ENCODE measurements around the gene VIL1. TPM values are rescaled to one million over a fixed set of nuclear protein-coding genes. Genes with fewer than 3 reads are reported as not detected.
A peak's percentile ranks its signal among the peaks of the same experiment; 100 is the strongest.

VIL1 gene
- total and polyA plus RNA-seq, 2 of the 13 experiments (the other 11 are each of a cell fraction or from before 2014, with no cell fraction given), result 287 to 301 TPM

DNA sequence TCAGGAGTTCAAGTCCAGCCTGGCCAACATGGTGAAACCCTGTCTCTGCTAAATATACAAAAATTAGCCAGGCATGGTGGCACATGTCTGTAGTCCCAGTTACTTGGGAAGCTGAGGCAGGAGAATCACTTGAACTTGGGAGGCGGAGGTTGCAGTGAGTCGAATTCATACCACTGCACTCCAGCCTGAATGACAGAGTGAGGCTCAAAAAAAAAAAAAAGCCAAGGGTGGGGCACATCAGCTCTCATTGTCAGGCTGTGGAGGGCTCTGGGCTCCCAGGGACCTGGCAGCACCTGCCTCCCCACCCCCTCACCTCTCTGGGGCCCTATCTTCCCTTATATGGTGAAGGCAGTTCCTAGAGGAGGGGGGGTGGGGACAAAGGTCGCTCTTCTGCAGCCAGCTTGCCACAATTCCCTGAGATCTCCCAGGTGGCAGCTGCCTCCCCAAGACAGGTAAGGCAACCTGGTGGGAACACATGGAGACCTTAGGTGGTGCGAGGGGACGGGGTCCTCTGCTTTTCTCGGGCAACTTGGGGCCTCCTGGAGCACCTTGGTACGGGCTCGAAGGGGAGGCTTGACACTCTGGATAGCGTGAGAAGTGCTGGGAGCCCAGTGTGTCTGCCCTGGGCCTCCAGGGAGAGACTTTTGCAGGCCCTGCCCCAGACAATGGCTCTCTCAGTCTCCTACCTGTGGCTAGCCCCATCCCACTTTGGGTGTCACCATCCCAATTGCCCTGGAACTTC, at the start of gene VIL1 (continued):
- TF ChIP-seq, protein P1, sequence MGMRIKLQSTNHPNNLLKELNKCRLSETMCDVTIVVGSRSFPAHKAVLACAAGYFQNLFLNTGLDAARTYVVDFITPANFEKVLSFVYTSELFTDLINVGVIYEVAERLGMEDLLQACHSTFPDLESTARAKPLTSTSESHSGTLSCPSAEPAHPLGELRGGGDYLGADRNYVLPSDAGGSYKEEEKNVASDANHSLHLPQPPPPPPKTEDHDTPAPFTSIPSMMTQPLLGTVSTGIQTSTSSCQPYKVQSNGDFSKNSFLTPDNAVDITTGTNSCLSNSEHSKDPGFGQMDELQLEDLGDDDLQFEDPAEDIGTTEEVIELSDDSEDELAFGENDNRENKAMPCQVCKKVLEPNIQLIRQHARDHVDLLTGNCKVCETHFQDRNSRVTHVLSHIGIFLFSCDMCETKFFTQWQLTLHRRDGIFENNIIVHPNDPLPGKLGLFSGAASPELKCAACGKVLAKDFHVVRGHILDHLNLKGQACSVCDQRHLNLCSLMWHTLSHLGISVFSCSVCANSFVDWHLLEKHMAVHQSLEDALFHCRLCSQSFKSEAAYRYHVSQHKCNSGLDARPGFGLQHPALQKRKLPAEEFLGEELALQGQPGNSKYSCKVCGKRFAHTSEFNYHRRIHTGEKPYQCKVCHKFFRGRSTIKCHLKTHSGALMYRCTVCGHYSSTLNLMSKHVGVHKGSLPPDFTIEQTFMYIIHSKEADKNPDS (CRISPR knock-in tag; IDR thresholded peaks at IDR 0.05), result 0 out of 2 replicates have a peak, but pooled peaks have one; percentile 6
- no peak for TF ChIP-seq KLF9 (CRISPR knock-in tag; IDR thresholded peaks at IDR 0.05; ENCODE audit: low read depth)
- TF ChIP-seq RFXAP (CRISPR knock-in tag; IDR thresholded peaks at IDR 0.05; ENCODE audit: borderline replicate concordance), result peak; percentile 54; the same call in 1 of the 2 replicates
- TF ChIP-seq CREBL2 (CRISPR knock-in tag; IDR thresholded peaks at IDR 0.05; ENCODE audit: borderline replicate concordance), result no peak
- TF ChIP-seq SMARCE1 (IDR thresholded peaks at IDR 0.05; ENCODE audit: borderline replicate concordance), result no peak
- TF ChIP-seq, protein P2, sequence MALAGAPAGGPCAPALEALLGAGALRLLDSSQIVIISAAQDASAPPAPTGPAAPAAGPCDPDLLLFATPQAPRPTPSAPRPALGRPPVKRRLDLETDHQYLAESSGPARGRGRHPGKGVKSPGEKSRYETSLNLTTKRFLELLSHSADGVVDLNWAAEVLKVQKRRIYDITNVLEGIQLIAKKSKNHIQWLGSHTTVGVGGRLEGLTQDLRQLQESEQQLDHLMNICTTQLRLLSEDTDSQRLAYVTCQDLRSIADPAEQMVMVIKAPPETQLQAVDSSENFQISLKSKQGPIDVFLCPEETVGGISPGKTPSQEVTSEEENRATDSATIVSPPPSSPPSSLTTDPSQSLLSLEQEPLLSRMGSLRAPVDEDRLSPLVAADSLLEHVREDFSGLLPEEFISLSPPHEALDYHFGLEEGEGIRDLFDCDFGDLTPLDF (CRISPR knock-in tag; IDR thresholded peaks at IDR 0.05), result no peak
- no peak for TF ChIP-seq GABPA (IDR thresholded peaks at IDR 0.05; ENCODE audit: low read depth, low read length)
- no peak for TF ChIP-seq GABPA (CRISPR knock-in tag; IDR thresholded peaks at IDR 0.05; ENCODE audit: low read depth)
- no peak for TF ChIP-seq ZNF446 (CRISPR knock-in tag; IDR thresholded peaks at IDR 0.05)
- TF ChIP-seq U2AF2 (IDR thresholded peaks at IDR 0.05; ENCODE audit: low read depth, low read length), result peak; percentile 69; the same call in 1 of the 2 replicates
- TF ChIP-seq, protein P3, sequence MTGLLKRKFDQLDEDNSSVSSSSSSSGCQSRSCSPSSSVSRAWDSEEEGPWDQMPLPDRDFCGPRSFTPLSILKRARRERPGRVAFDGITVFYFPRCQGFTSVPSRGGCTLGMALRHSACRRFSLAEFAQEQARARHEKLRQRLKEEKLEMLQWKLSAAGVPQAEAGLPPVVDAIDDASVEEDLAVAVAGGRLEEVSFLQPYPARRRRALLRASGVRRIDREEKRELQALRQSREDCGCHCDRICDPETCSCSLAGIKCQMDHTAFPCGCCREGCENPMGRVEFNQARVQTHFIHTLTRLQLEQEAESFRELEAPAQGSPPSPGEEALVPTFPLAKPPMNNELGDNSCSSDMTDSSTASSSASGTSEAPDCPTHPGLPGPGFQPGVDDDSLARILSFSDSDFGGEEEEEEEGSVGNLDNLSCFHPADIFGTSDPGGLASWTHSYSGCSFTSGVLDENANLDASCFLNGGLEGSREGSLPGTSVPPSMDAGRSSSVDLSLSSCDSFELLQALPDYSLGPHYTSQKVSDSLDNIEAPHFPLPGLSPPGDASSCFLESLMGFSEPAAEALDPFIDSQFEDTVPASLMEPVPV (CRISPR knock-in tag; IDR thresholded peaks at IDR 0.05), result no peak
- peak; percentile 40; the same call in 1 of the 2 replicates for TF ChIP-seq ZNF124 (CRISPR knock-in tag; IDR thresholded peaks at IDR 0.05)
- no peak for TF ChIP-seq BRF2 (CRISPR knock-in tag; IDR thresholded peaks at IDR 0.05)
- TF ChIP-seq ZNF569 (CRISPR knock-in tag; IDR thresholded peaks at IDR 0.05; ENCODE audit: borderline replicate concordance), result no peak
- no peak for TF ChIP-seq ARNT (IDR thresholded peaks at IDR 0.05)
- no peak for TF ChIP-seq SNRNP70 (IDR thresholded peaks at IDR 0.05; ENCODE audit: low read depth, low read length)
- TF ChIP-seq RORA (CRISPR knock-in tag; IDR thresholded peaks at IDR 0.05), result no peak
- peak; percentile 29 for TF ChIP-seq STAG1 (CRISPR knock-in tag; IDR thresholded peaks at IDR 0.05)
- no peak for TF ChIP-seq PAWR (CRISPR knock-in tag; IDR thresholded peaks at IDR 0.05; ENCODE audit: borderline replicate concordance)
- peak; percentile 92 for TF ChIP-seq PHF21A (CRISPR knock-in tag; IDR thresholded peaks at IDR 0.05)
- no peak for TF ChIP-seq ZNF17 (CRISPR knock-in tag; IDR thresholded peaks at IDR 0.05)
- 0 out of 2 replicates have a peak, but pooled peaks have one; percentile 45 for TF ChIP-seq FIP1L1 (IDR thresholded peaks at IDR 0.05; ENCODE audit: borderline replicate concordance, insufficient read depth, low read depth, low read length)
- peak; percentile 27; the same call in 1 of the 2 replicates for TF ChIP-seq BRCA1 (CRISPR knock-in tag; IDR thresholded peaks at IDR 0.05)
- TF ChIP-seq ZNF431 (CRISPR knock-in tag; IDR thresholded peaks at IDR 0.05; ENCODE audit: borderline replicate concordance, low read depth), result no peak
- TF ChIP-seq SMYD3 (CRISPR knock-in tag; IDR thresholded peaks at IDR 0.05), result no peak

Measured in HepG2 (cell line).